ENCODE measurements around the gene GABRD.

DNA sequence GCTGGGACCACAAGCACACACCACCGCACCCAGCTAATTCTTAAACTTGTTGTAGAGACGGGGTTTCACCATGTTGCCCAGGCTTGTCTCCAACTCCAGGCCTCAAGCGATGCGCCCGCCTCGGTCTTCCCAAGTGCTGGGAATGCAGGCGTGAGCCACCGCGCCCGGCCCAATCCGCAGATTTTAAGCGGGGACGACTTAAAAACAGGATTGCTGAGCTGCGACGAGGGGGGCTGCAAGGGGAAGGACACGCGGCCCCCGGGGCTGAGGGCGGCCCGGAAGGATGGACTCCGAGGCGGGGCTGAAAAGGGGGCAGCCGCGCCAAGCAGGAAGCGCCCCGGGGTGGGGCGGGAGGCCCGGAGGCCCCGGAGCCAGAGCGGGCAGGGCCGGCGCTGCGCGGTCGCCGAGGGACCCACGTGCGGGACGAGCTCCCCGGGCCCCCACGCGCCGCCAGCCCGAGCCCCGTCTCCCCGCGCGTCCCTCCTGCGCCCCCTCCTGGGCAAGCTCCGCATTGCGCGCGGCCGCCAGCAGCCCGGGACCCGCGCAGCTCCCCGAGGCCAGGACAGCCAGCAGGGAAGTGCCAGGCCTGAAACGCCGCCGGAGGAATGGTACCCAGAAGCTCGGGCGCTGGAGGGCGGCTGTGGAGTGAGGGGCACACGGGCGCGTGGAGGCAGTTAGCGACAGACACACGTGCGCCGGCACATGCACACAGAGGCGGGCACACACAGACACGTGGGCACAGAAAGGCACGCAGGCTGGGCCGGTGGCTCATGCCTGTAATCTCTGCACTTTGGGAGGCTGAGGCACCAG, 25.6 kb downstream of the GABRD start:
- TF ChIP-seq, protein P1, sequence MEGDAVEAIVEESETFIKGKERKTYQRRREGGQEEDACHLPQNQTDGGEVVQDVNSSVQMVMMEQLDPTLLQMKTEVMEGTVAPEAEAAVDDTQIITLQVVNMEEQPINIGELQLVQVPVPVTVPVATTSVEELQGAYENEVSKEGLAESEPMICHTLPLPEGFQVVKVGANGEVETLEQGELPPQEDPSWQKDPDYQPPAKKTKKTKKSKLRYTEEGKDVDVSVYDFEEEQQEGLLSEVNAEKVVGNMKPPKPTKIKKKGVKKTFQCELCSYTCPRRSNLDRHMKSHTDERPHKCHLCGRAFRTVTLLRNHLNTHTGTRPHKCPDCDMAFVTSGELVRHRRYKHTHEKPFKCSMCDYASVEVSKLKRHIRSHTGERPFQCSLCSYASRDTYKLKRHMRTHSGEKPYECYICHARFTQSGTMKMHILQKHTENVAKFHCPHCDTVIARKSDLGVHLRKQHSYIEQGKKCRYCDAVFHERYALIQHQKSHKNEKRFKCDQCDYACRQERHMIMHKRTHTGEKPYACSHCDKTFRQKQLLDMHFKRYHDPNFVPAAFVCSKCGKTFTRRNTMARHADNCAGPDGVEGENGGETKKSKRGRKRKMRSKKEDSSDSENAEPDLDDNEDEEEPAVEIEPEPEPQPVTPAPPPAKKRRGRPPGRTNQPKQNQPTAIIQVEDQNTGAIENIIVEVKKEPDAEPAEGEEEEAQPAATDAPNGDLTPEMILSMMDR (IDR thresholded peaks at IDR 0.05): peak; percentile 38 to 98 (median 78)
- no peak for TF ChIP-seq POLR2A (IDR thresholded peaks at IDR 0.05)

All from adrenal gland (tissue), 5 donors.